HFF-Myc (cell line): Measurements from ENCODE around the gene ZNF181.
"Not testable (repeated sequence)": the region's sequence is repeated elsewhere in the genome, so short reads cannot be mapped to it uniquely, and the experiment has no call there.

ENCODE experiments used
- DNase-seq: peaks from one replicate; pipeline ENCODE4 v3.0.0-alpha.2; 2011; ENCODE audit warnings: low read depth; ENCODE audit errors: extremely low read depth
- H3K4me3 ChIP-seq: replicated peaks from 2 replicates; pipeline ENCODE4 v1.5.1; 2011; ENCODE audit warnings: low read depth, mild to moderate bottlenecking, control low read depth, low read length
- CTCF ChIP-seq: IDR thresholded peaks from 2 replicates; pipeline ENCODE4 v1.5.1; 2012; ENCODE audit warnings: mild to moderate bottlenecking, low read depth, low read length, control low read depth; ENCODE audit errors: missing control alignments

The ZNF181 gene

DNA sequence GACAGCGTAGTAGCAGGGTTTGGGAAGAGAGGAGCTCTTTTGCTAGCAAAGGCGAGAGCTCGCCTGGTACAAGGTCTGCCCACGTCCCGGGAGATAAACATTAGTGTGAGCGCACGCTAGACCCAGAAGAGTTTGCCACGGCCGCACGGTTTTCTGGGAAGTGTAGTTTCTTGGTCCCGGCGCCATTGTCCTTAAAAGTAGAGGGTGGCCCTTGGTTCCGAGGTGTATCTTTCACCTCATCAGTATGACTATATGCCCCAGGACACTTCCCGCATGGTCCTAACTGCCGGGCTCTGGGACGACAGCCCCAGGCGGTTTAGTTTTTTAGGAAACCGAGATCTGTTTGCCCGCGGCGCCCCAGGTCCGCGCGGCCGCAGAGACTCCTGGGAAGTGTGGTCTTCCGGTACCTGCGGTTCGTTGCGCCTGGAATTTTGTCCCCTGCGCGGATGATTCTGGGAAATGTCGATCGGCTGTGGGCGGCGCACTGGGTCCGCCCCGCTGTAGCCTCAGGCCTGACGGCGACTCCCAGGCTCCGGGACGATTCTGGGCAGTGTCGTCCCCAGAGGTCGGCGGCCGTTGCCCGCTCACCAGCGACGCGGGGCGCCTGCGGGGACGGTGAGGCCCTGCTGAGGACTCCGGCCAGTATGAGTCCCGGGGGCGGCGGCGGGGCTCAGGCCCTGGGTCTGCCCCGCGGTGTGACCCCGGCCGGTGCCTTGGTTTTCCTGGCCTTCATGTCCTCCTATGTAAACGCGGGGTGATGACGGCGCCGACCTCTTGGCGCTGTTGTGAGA lies at the start of gene ZNF181:
ZNF181 (plus strand) TSS at position 498 of the 791 bp plus-strand sequence. CDS start 795 bp downstream, outside the sequence.
- DNase-seq: peak; percentile 72
- TF ChIP-seq CTCF: no peak
- peak within 1 kb of the TSS; percentile 53 for H3K4me3 ChIP-seq

DNA sequence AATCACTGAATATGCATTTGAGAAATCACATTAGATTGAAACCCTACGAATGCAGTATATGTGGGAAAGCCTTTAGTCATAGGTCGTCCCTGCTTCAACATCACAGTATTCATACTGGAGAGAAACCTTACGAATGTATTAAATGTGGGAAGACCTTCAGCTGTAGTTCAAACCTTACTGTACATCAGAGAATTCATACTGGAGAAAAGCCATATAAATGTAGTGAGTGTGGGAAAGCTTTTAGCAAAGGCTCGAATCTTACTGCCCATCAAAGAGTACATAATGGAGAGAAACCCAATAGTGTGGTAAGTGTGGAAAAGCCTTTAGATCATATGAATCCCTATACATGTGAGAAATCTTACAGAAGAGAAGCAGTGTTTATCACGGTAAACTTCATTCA lies 48.8 kb upstream of the ZNF181 start:
- DNase-seq, H3K4me3 ChIP-seq: not testable (repeated sequence)

DNA sequence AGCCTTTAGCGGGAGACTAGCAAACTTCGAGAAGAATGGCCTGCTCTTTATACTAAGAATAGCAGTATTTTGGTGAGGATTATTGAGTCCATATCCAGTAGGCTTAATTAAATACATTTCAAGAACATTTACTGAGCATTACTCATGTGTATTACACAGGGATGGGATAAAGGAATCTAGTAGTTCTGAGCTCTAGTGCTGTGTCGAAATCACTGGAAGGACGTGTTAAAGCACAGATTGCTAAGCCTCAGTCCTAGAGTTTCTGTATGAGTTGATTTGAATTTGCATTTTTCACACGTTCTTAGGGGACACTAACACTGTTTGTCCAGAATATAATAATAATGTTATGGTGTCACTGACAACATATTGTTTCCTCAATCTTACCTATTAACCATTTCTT lies 47.6 kb upstream of the ZNF181 start:
- DNase-seq: no peak
- no peak for TF ChIP-seq CTCF
- H3K4me3 ChIP-seq: no peak overlapping the region

DNA sequence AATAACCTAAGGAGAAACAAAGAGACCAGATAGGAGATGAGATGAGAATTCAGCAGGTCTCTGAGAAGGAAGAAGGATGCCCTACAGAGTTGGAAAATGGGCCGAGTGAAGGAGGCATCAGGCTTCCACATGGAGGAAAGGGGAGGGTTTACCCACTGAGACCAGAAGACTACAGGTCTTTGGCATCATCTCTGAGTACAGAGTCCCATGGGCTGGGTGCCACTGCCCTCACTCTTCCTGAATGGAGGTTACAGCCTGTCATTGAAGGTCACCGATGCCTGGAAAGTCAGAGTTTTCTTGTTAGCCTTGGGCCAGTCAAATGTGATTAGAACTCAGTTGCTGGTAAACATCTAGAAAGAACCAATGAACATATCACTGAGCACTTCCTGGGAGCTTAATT lies 46.7 kb upstream of the ZNF181 start:
- no peak for DNase-seq
- H3K4me3 ChIP-seq: no peak overlapping the region
- TF ChIP-seq CTCF: no peak

GRCh38 chr19:34688592-34688991 lies 45.5 kb upstream of the ZNF181 start:
- no peak overlapping the region for H3K4me3 ChIP-seq
- TF ChIP-seq CTCF: no peak
- no peak for DNase-seq

GRCh38 chr19:34690372-34690771 lies 43.7 kb upstream of the ZNF181 start:
- DNase-seq: no peak
- TF ChIP-seq CTCF: no peak
- H3K4me3 ChIP-seq: no peak overlapping the region

GRCh38 chr19:34692549-34692948 lies 41.5 kb upstream of the ZNF181 start:
- no peak for DNase-seq
- H3K4me3 ChIP-seq: no peak overlapping the region
- TF ChIP-seq CTCF: no peak
